Duodenal mucosa (tissue), 2 donors: ENCODE measurements around the gene EPB41.

Experiments
- H3K27ac ChIP-seq: one replicate; pipeline ENCODE4 v1.7.0; 2013; ENCODE audit warnings: low read depth, low read length
- H3K27me3 ChIP-seq, 2 donors: one replicate each; pipeline ENCODE4 v1.7.0; 2013; ENCODE audit warnings: low read length in 2 of 2, control low read depth in 1 of 2; ENCODE audit not compliant: insufficient read depth in 2 of 2, control insufficient read depth in 1 of 2
- H3K36me3 ChIP-seq, 2 donors: one replicate each; pipeline ENCODE4 v1.7.0; 2013; ENCODE audit warnings: low read length in 2 of 2, control low read depth in 1 of 2; ENCODE audit not compliant: insufficient read depth in 2 of 2, control insufficient read depth in 1 of 2
- H3K4me1 ChIP-seq, 2 donors: one replicate each; pipeline ENCODE4 v1.7.0; 2013; ENCODE audit warnings: low read length in 2 of 2, control low read depth in 1 of 2; ENCODE audit not compliant: insufficient read depth in 2 of 2, control insufficient read depth in 1 of 2
- H3K4me3 ChIP-seq, 2 donors: one replicate each; pipeline ENCODE4 v1.7.0; 2013; ENCODE audit warnings: low read length in 2 of 2, low read depth in 1 of 2
- H3K9ac ChIP-seq, 2 donors: one replicate each; pipeline ENCODE4 v1.7.0; 2013; ENCODE audit warnings: low read length in 2 of 2, low read depth in 1 of 2
- H3K9me3 ChIP-seq, 2 donors: one replicate each; pipeline ENCODE4 v1.7.0; 2013; ENCODE audit warnings: low read length in 2 of 2, control low read depth in 1 of 2; ENCODE audit not compliant: control insufficient read depth in 1 of 2

Gene EPB41

DNA sequence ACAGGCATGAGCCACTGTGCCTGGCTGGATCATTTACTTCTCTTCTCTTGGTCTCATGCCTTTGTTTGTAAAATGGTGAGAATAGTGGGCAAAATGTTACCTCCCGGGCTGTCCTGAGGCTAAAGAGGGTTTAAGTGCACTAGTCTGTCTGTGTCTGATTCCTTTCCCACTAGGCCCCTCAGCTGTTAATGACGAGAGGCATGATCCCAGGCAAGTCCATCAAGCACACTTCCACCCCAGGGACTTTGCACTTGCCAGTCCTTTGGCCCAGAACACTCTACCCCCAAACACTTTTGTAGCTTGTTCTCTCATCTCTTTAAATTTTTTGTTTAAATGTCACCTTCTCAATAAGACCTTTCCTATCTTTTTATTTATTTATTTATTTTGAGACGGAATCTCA, 13.8 kb upstream of the EPB41 start:
- no peaks in the 10 kb centered on the region for H3K36me3 ChIP-seq
- no peaks in the 10 kb centered on the region for H3K27me3 ChIP-seq
- H3K4me1 ChIP-seq = peaks cover 8 to 10% of the 10 kb centered on the region in 2 donors
- H3K9ac ChIP-seq = no peak overlapping the region
- H3K27ac ChIP-seq = no peak overlapping the region
- no peak overlapping the region for H3K4me3 ChIP-seq
- H3K9me3 ChIP-seq = no peaks in the 10 kb centered on the region

DNA sequence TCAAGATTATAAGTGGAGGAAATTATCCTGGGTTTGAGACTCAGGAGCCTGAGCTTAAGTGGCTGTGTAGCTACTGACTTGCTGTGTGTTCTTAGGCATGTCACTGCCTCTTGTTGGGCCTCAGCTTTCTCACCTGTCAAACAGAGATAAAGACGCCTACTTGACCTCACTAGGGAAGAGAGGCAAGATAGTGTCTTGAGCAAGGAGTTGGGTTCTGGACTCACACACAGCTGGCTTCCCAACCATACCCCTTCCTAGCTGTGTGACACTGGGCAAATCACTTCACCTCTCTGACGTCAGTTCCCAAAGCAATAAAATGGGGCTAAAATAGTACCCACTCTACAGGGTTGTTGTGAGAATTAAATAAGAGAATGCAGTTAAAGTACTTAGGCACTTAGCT, 11.6 kb upstream of the EPB41 start:
- no peak overlapping the region for H3K9ac ChIP-seq
- no peak overlapping the region for H3K27ac ChIP-seq
- peaks cover 8 to 10% of the 10 kb centered on the region in 2 donors for H3K4me1 ChIP-seq
- no peaks in the 10 kb centered on the region for H3K9me3 ChIP-seq
- no peaks in the 10 kb centered on the region for H3K27me3 ChIP-seq
- no peaks in the 10 kb centered on the region for H3K36me3 ChIP-seq
- no peak overlapping the region for H3K4me3 ChIP-seq

DNA sequence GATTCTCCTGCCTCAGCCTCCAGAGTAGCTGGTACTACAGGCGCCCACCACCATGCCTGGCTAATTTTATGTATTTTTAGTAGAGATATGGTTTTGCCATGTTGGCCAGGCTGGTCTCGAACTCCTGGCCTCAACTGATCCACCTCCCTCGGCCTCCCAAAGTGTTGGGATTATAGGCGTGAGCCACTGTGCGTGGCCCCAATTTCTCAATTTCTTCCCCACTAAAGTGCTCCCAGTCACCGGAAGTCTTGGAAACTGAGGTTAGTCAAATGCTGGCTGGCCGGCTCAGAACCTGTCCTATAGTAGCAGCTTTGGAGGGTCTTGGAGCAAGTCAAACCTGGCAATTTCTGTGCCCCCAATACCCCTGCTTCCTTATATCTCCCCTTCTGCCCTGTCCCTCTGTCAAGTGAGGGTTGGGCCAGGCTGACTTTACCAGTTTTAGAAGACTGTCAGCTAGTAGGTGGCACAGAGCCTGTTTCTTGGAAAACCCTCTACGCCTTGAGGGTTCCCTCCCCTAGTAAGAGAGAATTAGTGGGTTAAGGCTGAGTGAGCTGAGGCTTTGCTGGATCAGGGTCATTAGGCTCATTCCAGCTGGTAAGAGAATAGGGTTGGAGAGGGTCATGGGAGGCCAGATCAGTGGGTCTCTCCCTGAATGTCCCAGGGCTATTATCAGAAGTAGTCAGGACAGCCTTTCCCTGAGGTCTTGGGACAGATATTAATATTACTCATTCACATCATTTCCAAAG, 8.3 kb upstream of the EPB41 start:
- H3K36me3 ChIP-seq = no peaks in the 10 kb centered on the region
- no peak overlapping the region for H3K9ac ChIP-seq
- no peak overlapping the region for H3K4me3 ChIP-seq
- no peaks in the 10 kb centered on the region for H3K4me1 ChIP-seq
- no peaks in the 10 kb centered on the region for H3K9me3 ChIP-seq
- no peak overlapping the region for H3K27ac ChIP-seq
- no peaks in the 10 kb centered on the region for H3K27me3 ChIP-seq

DNA sequence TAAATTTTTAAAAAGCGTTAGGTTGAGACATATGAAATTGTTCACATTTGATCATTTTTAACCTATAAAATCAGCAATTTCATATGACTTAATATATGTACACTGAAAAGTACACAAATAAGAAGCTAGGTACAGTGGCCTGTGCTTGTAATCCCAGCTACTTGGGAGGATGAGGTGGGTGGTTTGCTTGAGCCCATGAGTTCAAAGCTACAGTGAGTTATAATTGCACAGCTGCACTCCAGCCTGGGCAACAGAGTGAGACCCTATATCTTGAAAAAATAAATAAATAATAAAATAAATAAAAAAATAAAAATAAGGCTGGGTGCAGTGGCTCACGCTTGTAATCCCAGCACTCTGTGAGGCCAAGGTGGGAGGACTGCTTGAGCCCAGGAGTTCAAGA, 5.2 kb upstream of the EPB41 start:
- Histone ChIP-seq H3K36me3 (no peaks in the 10 kb centered on the region), H3K27ac (no peak overlapping the region), H3K9me3 (no peaks in the 10 kb centered on the region), H3K4me1 (peaks cover 6% of the 10 kb centered on the region in 2 donors), H3K4me3 (no peak overlapping the region), H3K27me3 (no peaks in the 10 kb centered on the region), H3K9ac (no peak overlapping the region)

- no peak overlapping the region for H3K9ac ChIP-seq
- no peaks in the 10 kb centered on the region for H3K36me3 ChIP-seq
Measured at GRCh38 chr1:28910379-28911115, 3.8 kb upstream of the EPB41 start.

GRCh38 chr1:28913786-28914227, 562 bp upstream of the EPB41 start:
- no peak overlapping the region for H3K27ac ChIP-seq

More at GRCh38 chr1:28910379-28911115, 3.8 kb upstream of the EPB41 start:
- no peaks in the 10 kb centered on the region for H3K27me3 ChIP-seq
- H3K4me1 ChIP-seq = peaks cover 7 to 14% of the 10 kb centered on the region in 2 donors
- H3K4me3 ChIP-seq = no peak overlapping the region
- H3K27ac ChIP-seq = no peak overlapping the region
- H3K9me3 ChIP-seq = no peaks in the 10 kb centered on the region

DNA sequence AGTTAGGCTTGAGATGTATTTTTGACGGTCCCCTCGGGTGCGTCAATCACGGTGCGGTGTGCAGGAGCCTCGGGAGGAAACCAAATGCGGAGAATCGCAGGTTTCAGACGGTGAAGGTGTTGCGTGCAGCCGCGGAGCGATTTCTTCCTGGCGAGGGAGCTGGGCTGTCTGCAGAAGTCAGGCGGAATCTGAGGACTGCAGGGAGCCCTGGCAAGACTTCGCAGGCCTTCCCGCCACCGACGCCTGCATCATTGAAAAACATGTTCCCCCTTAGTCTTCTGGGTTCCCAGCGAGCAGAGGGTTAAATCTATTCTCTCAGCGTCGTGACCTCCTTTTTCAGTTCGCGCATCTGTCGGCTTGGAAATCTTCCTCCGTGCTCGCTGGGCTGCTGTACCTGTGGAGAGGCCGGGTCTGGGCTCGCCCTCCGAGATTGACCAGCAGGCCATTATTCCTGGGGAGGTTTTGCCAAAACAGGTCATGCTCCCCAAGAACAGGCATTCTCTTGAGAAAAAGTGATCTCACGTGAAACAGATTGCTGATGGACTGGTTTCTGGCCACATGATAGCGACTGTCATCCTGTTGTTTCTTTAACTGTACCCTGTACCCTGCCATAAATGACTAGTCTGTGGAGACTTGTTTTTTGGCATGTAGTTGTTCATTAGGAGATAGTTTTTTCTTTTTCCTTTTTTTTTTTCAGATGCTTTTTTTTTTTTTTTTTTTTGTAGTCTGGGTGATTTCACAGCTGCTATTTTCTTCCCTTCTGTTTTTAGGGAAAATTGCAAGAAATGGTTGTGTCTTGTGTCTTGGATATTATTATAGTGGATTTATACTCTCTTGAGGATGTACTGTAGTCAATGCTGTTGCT, 894 bp downstream of the EPB41 start:
- peak overlapping the region in 1 of 2 donors; percentile 66 for H3K9ac ChIP-seq

More at GRCh38 chr1:28913786-28914227, 562 bp upstream of the EPB41 start:
- peaks cover 7 to 16% of the 10 kb centered on the region in 2 donors for H3K4me1 ChIP-seq
- H3K36me3 ChIP-seq = no peaks in the 10 kb centered on the region
- H3K9me3 ChIP-seq = no peaks in the 10 kb centered on the region
- peak overlapping the region; percentile 21 to 43 for H3K9ac ChIP-seq
- H3K27me3 ChIP-seq = no peaks in the 10 kb centered on the region
- peak overlapping the region; percentile 77 to 89 for H3K4me3 ChIP-seq

DNA sequence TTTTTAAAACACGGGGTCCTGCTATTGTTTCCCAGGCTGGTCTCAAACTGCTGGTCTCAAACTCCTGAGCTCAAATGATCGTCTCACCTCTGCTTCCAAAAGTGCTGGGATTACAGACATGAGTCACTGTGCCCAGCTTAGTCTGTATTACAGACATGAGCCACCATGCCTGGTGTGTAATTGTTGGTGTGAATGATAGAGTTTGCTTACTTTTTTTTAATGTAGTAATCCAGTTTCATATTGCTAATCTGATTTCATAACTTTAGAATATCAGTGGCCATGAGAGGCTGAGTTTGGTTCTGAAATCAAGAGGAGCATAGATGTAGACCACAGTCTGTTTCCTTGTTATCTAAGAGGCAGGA, 3.4 kb downstream of the EPB41 start:
- H3K4me1 ChIP-seq = peaks cover 7 to 16% of the 10 kb centered on the region in 2 donors
- H3K4me3 ChIP-seq = no peak overlapping the region
- no peak overlapping the region for H3K27ac ChIP-seq
- H3K36me3 ChIP-seq = no peaks in the 10 kb centered on the region
- no peak overlapping the region for H3K9ac ChIP-seq
- no peaks in the 10 kb centered on the region for H3K27me3 ChIP-seq
- H3K9me3 ChIP-seq = no peaks in the 10 kb centered on the region

More for the DNA sequence above, 894 bp downstream of the EPB41 start:
- peak overlapping the region; percentile 77 to 89 for H3K4me3 ChIP-seq
- H3K4me1 ChIP-seq = peaks cover 7 to 16% of the 10 kb centered on the region in 2 donors
- H3K27me3 ChIP-seq = no peaks in the 10 kb centered on the region
- H3K36me3 ChIP-seq = no peaks in the 10 kb centered on the region
- H3K9me3 ChIP-seq = no peaks in the 10 kb centered on the region
- H3K27ac ChIP-seq = no peak overlapping the region

GRCh38 chr1:28921286-28921869, 7.0 kb downstream of the EPB41 start:
- no peaks in the 10 kb centered on the region for H3K27me3 ChIP-seq
- no peaks in the 10 kb centered on the region for H3K36me3 ChIP-seq
- peaks cover 2 to 4% of the 10 kb centered on the region in 2 donors for H3K4me1 ChIP-seq
- H3K4me3 ChIP-seq = no peak overlapping the region
- no peaks in the 10 kb centered on the region for H3K9me3 ChIP-seq
- no peak overlapping the region for H3K27ac ChIP-seq
- H3K9ac ChIP-seq = no peak overlapping the region
